Measurements from ENCODE around the gene MCCD1.

The MCCD1 gene

DNA sequence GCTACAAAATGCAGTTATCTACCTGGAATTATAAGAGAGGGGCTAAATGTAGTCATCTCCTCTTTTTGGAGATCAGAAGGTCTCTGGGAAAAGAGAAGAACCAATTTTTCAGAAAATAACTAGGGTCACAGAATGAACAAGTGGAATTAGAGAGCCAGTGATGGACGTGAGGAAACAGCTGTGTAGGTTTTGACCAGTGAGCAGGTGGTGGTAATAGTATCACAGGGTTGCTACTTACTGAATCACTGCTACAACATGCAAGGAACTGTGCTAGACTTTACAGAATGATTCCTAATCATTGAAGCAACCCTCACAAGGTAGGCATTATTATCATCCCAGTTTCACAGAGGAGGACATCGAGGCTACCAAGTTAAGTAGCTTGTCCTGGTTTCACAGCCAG is 15.9 kb downstream of the MCCD1 start:
- no peaks in the 10 kb centered on the region for H3K27me3 ChIP-seq (ENCODE audit: insufficient read depth, low read depth, severe bottlenecking)
- H3K36me3 ChIP-seq = peaks cover 42% of the 10 kb centered on the region
- no peaks in the 10 kb centered on the region for H3K9me3 ChIP-seq (ENCODE audit: severe bottlenecking)
- TF ChIP-seq, protein P1, sequence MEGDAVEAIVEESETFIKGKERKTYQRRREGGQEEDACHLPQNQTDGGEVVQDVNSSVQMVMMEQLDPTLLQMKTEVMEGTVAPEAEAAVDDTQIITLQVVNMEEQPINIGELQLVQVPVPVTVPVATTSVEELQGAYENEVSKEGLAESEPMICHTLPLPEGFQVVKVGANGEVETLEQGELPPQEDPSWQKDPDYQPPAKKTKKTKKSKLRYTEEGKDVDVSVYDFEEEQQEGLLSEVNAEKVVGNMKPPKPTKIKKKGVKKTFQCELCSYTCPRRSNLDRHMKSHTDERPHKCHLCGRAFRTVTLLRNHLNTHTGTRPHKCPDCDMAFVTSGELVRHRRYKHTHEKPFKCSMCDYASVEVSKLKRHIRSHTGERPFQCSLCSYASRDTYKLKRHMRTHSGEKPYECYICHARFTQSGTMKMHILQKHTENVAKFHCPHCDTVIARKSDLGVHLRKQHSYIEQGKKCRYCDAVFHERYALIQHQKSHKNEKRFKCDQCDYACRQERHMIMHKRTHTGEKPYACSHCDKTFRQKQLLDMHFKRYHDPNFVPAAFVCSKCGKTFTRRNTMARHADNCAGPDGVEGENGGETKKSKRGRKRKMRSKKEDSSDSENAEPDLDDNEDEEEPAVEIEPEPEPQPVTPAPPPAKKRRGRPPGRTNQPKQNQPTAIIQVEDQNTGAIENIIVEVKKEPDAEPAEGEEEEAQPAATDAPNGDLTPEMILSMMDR (IDR thresholded peaks at IDR 0.05; ENCODE audit: low read depth, low read length) = no peak
- no peak for DNase-seq
- peak overlapping the region; percentile 66 for H3K27ac ChIP-seq
- H3K4me3 ChIP-seq (ENCODE audit: low read depth, low read length) = peak overlapping the region; percentile 65

DNA sequence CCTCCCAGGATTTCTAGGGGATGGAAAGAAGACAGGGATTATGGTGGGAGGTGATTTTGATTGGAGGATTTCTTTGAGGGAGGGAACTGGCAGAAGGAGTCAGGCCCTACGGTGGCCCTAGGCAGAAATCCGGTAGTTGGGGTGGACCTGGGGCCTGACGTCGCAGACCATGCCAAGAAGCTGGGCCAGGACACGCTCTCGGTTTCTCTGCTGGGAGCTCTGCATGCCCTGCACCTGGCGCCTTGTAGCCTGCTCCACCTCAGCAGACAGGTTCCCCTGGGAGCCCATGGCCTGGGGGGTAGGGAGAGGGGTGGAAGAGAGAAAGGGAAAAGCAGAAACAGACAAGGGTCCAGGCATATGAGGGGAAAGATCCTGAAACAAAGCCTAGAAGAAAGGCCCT is 16.5 kb downstream of the MCCD1 start:
- H3K36me3 ChIP-seq = peaks cover 38% of the 10 kb centered on the region
- H3K27ac ChIP-seq = peak overlapping the region; percentile 66
- peak overlapping the region; percentile 65 for H3K4me3 ChIP-seq (ENCODE audit: low read depth, low read length)
- peak; percentile 81 for DNase-seq
- no peaks in the 10 kb centered on the region for H3K27me3 ChIP-seq (ENCODE audit: insufficient read depth, low read depth, severe bottlenecking)
- TF ChIP-seq, protein P1 (IDR thresholded peaks at IDR 0.05; ENCODE audit: low read depth, low read length) = no peak
- H3K9me3 ChIP-seq (ENCODE audit: severe bottlenecking) = no peaks in the 10 kb centered on the region

DNA sequence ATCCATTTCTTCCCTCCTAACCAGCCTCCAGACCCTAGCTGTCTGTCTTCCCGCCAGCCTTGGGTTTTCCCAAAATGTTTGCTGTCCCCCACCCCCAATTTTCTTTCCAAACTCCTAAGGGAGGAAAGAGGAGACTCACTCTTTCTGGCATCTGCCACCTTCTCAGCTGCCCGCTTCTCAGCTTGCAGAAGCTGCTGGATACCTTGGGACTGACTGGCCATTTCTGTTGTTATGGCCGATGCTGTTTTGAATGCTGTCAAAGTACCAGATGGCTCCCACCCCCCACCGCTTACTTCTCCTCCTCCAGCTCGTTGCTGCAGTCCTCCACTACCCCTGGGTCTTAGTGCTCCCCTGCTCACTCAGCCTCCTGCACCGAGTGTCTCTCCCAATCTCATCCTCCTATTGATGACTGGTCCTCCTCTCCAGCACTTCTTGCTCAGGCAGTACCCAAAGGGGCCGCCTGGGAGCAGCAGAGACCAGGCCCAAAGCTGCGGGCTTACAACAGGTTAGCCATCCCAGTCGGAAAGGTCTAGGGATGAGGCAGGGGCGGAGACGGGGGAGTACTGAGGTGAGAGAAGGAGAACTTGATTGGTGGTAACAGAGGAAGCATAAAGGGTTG is 17.7 kb downstream of the MCCD1 start, which contains the start of gene ATP6V1G2:
Gene ATP6V1G2 (minus strand): TSS at position 270 of the 619 bp plus-strand sequence. CDS start 49 bp downstream, at position 221.
- peak; percentile 99 for DNase-seq
- peak within 1 kb of the TSS; percentile 82 for H3K27ac ChIP-seq
- TF ChIP-seq, protein P1 (IDR thresholded peaks at IDR 0.05; ENCODE audit: low read depth, low read length) = peak; percentile 98
- H3K27me3 ChIP-seq (ENCODE audit: insufficient read depth, low read depth, severe bottlenecking) = no peaks in the 10 kb centered on the region
- H3K36me3 ChIP-seq = peaks cover 38% of the 10 kb centered on the region
- H3K4me3 ChIP-seq (ENCODE audit: low read depth, low read length) = peak within 1 kb of the TSS; percentile 65
- H3K9me3 ChIP-seq (ENCODE audit: severe bottlenecking) = no peaks in the 10 kb centered on the region

DNA sequence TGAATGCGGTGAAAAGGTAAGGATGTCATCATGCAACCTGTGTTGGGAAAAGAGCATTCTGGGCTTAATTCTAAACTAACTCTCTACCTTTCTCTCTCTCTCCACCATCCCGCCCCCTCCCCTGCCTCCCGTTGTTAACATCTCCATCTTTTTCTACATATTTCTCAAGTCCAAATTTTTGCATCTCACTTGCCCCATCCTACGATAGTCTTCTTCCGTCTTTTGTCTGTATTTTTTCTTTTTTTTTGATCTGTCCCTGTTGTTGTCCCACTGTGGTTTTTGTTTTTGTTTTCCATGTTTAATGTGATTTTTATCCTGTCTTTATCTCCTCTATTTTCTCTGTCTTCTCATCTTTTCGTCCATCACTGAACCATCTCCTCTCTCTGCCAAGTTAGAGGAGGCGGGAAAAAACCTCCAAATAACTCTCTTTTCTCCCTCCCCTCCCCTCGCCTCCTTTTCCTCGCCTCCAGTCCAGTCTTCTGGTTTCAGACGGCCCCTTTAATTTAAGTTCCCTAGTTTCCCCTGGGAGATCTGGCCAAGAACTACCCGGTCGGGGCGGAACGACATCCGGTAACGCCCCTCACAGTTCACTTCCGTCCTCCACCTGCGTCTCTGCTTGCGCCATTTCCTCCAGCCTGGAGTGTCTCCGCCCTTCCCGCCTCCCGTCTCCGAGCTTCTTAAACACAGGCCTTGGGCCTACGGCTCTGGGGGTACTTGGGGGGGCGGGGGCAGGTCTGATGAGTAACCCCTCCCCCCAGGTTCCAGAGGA is 18.4 kb downstream of the MCCD1 start, which contains the start of gene NFKBIL1:
Gene NFKBIL1 (plus strand): TSS at position 651 of the 769 bp plus-strand sequence. CDS start 87 bp downstream, at position 738.
- Histone ChIP-seq H3K9me3 (ENCODE audit: severe bottlenecking) (no peaks in the 10 kb centered on the region), H3K27ac (peak within 1 kb of the TSS; percentile 82), H3K36me3 (peaks cover 42% of the 10 kb centered on the region), H3K27me3 (ENCODE audit: insufficient read depth, low read depth, severe bottlenecking) (no peaks in the 10 kb centered on the region), H3K4me3 (ENCODE audit: low read depth, low read length) (peak within 1 kb of the TSS; percentile 65)
- DNase-seq = peak; percentile 99
- TF ChIP-seq, protein P1 (IDR thresholded peaks at IDR 0.05; ENCODE audit: low read depth, low read length) = no peak

DNA sequence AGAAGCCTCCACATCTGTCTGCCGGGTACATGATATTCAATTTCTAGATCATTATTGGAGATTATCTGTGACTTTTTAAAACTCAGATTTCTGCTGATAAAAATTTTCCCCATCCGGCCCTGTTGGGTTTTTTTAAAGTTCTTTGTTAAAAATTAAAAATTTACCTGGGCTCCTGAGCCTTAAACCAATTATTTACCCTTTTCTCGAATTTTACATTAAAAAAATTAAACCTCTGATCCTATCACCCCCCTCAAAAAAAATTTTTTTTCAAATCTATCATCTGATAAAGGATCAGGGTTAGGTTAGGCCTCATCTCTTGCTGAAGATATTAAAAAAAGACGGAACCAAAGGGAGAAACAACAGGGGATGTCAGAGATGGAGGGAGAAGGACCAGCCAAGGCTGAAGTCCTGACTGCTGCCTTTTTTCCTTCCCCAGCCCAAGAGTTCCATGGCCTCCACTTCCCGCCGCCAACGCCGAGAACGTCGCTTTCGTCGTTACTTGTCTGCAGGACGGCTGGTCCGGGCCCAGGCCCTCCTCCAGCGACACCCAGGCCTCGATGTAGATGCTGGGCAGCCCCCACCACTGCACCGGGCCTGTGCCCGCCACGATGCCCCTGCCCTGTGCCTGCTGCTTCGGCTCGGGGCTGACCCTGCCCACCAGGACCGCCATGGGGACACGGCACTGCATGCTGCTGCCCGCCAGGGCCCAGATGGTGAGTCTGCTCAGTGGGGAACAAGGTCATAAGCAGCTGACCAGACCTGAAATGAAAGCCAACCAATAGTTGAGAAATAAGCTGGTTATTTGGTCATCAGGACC is 19.2 kb downstream of the MCCD1 start:
- H3K27me3 ChIP-seq (ENCODE audit: insufficient read depth, low read depth, severe bottlenecking) = no peaks in the 10 kb centered on the region
- TF ChIP-seq, protein P1 (IDR thresholded peaks at IDR 0.05; ENCODE audit: low read depth, low read length) = no peak
- H3K27ac ChIP-seq = peak overlapping the region; percentile 82
- no peak for DNase-seq
- peaks cover 49% of the 10 kb centered on the region for H3K36me3 ChIP-seq
- H3K4me3 ChIP-seq (ENCODE audit: low read depth, low read length) = peak overlapping the region; percentile 65
- H3K9me3 ChIP-seq (ENCODE audit: severe bottlenecking) = no peaks in the 10 kb centered on the region
